T-cell (primary cell): ENCODE measurements around the gene MAP3K14. TPM values are rescaled to one million over a fixed set of nuclear protein-coding genes. Genes with fewer than 3 reads are reported as not detected.
A peak's percentile ranks its signal among the peaks of the same experiment; 100 is the strongest.
"Not testable (repeated sequence)": the region's sequence is repeated elsewhere in the genome, so short reads cannot be mapped to it uniquely, and the experiment has no call there.

ENCODE experiments used
- ATAC-seq, 4 experiments: fragments of 200-7000 bp in 3 of 4; fragments of 150-1000 bp in 1 of 4; cut with Tn5 transposase; replicated peaks in 1 of 4; 1 replicate in 3 of 4; 2 replicates in 1 of 4; pipeline ENCODE4 v1.10.0; 2021; ENCODE audit warnings: moderate library complexity in 3 of 4, mild to moderate bottlenecking in 2 of 4, moderate number of reproducible peaks in 1 of 4
- CTCF ChIA-PET, 2 donors: fragments of 300-600 bp; sonication (Branson Sonifier 250); formaldehyde crosslinking; loops; one replicate each; lab custom pipeline; 2022; ENCODE audit warnings: antibody characterized with exemption in 2 of 2; lab: Charles Lee
- POLR2A ChIA-PET, 2 donors: fragments of 300-600 bp; sonication (Branson Sonifier 250); formaldehyde crosslinking; loops; one replicate each; lab custom pipeline; 2022; ENCODE audit warnings: antibody characterized with exemption in 2 of 2; lab: Charles Lee
- DNase-seq, 35 experiments: peaks; one replicate each; pipeline versions ENCODE4 v3.0.0 to v3.0.0-alpha.2; 2013 to 2023
- H3K27ac ChIP-seq: one replicate; pipeline ENCODE4 v1.5.1; 2013; ENCODE audit warnings: low read length
- H3K27me3 ChIP-seq, 2 experiments: replicated peaks in 1 of 2; 1 replicate in 1 of 2; 2 replicates in 1 of 2; pipeline versions ENCODE4 v1.6.1 to v1.7.0; 2013; ENCODE audit warnings: low read length in 1 of 2, mixed read lengths in 1 of 2; ENCODE audit not compliant: control insufficient read depth in 2 of 2, insufficient read depth in 2 of 2; ENCODE audit errors: extremely low read depth in 1 of 2
- H3K36me3 ChIP-seq, 2 donors: 1 replicate in 1 of 2; 2 replicates in 1 of 2; pipeline versions ENCODE4 v1.6.1 to v1.7.0; 2013; ENCODE audit warnings: low read length in 1 of 2; ENCODE audit not compliant: control insufficient read depth in 2 of 2, insufficient read depth in 1 of 2; ENCODE audit errors: extremely low read depth in 1 of 2
- H3K4me1 ChIP-seq, 2 experiments: 1 replicate in 1 of 2; 2 replicates in 1 of 2; pipeline versions ENCODE4 v1.6.1 to v1.7.0; 2013; ENCODE audit warnings: low read length in 2 of 2, mixed read lengths in 1 of 2; ENCODE audit not compliant: insufficient read depth in 2 of 2, control insufficient read depth in 1 of 2; ENCODE audit errors: extremely low read depth in 1 of 2
- H3K4me3 ChIP-seq, 2 donors: 1 replicate in 1 of 2; 2 replicates in 1 of 2; pipeline versions ENCODE4 v1.5.1 to v1.7.0; 2013; ENCODE audit warnings: mild to moderate bottlenecking in 2 of 2, low read length in 1 of 2, moderate library complexity in 1 of 2; ENCODE audit not compliant: control insufficient read depth in 1 of 2; ENCODE audit errors: extremely low read depth in 1 of 2
- H3K9me3 ChIP-seq: 2 replicates; pipeline ENCODE4 v1.7.0; 2013
- H3K27ac Mint-ChIP-seq, 2 donors: one replicate each; pipeline ENCODE4 v1.8.0; 2020 to 2021; ENCODE audit warnings: mild to moderate bottlenecking in 2 of 2, mixed read lengths in 2 of 2
- H3K27me3 Mint-ChIP-seq, 2 donors: one replicate each; pipeline ENCODE4 v1.8.0; 2021 to 2022; ENCODE audit warnings: mixed read lengths in 2 of 2
- H3K36me3 Mint-ChIP-seq: one replicate; pipeline ENCODE4 v1.8.0; 2021; ENCODE audit warnings: mixed read lengths
- H3K4me1 Mint-ChIP-seq, 3 donors: one replicate each; pipeline ENCODE4 v1.8.0; 2020 to 2022; ENCODE audit warnings: mixed read lengths in 3 of 3, mild to moderate bottlenecking in 1 of 3
- H3K4me3 Mint-ChIP-seq, 3 donors: one replicate each; pipeline ENCODE4 v1.8.0; 2020 to 2022; ENCODE audit warnings: mild to moderate bottlenecking in 3 of 3, mixed read lengths in 3 of 3, moderate library complexity in 3 of 3
- H3K9me3 Mint-ChIP-seq, 3 donors: one replicate each; pipeline ENCODE4 v1.8.0; 2020 to 2022; ENCODE audit warnings: mixed read lengths in 3 of 3
- WGBS: methylation state at CpG from one replicate; pipeline ENCODE4 v1.1.5; 2013; ENCODE audit warnings: missing lambda C conversion rate; ENCODE audit not compliant: insufficient coverage; 5-methylcytosine and 5-hydroxymethylcytosine counted together
- total RNA-seq, 35 experiments: library from RNA in 6 of 35; stranded (reverse) in 6 of 35; fragments of 120-200 nt in 1 of 35; gene quantifications; one replicate each; pipeline versions ENCODE4 v1.2.1 to v1.2.4 and lab custom pipeline; 2013 to 2026

Gene MAP3K14
- total RNA-seq, 5 donors from 2014 or later (not counting 1 experiment from before 2014, with no cell fraction given), result 34.4 to 49.8 (median 42.8) TPM

DNA sequence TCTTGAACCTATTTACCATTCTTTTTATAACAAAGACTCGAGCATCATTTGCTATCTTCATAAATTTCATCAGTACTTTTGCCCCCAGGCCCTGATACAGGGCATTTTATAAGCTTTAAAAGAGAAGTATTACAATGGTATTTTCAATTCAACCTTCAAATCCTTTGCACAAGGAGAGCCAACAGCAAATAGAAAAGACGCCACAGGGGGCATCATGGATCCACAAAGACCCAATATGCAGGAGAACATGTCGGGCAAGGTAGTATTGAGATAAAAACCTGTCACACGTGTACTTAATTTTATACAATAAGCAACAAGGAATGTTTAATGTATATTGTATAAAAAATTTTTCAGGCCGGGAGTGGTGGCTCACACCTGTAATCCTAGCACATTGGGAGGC lies 10.2 kb downstream of the MAP3K14 start:
- H3K36me3 ChIP-seq, result peaks cover 4 to 28% of the 10 kb centered on the region in 2 donors
- peaks cover 66 to 81% (median 80%) of the 10 kb centered on the region in 3 donors for H3K4me1 Mint-ChIP-seq
- no peaks in the 10 kb centered on the region for H3K27me3 Mint-ChIP-seq
- peaks cover 18% of the 10 kb centered on the region for H3K36me3 Mint-ChIP-seq
- no peaks in the 10 kb centered on the region for H3K27me3 ChIP-seq
- ATAC-seq (no peak), DNase-seq (no peak)
- peak overlapping the region; percentile 39 to 72 for H3K27ac Mint-ChIP-seq
- H3K4me3 ChIP-seq, result no peak overlapping the region
- H3K4me1 ChIP-seq, result peaks cover 14 to 77% of the 10 kb centered on the region in 2 experiments
- no peak overlapping the region for H3K4me3 Mint-ChIP-seq
- H3K9me3 ChIP-seq, result no peaks in the 10 kb centered on the region
- CTCF ChIA-PET, result interaction anchor here in 1 of 2 donors (1.6 kb wide), 1 partner anchor 11 kb away, joined by 5 read pairs; no protein-coding TSS in a partner anchor
- H3K9me3 Mint-ChIP-seq, result no peaks in the 10 kb centered on the region
- POLR2A ChIA-PET, result no interaction called here
- WGBS, result no CpG with 5 or more reads among the region's 5 CpGs
- H3K27ac ChIP-seq, result no peak overlapping the region

GRCh38 chr17:45306094-45306493 lies 10.7 kb downstream of the MAP3K14 start:
- DNase-seq (no peak), ATAC-seq (no peak)
- Mint-ChIP-seq H3K27me3 (no peaks in the 10 kb centered on the region), H3K4me1 (peaks cover 66 to 80% (median 76%) of the 10 kb centered on the region in 3 donors), H3K4me3 (no peak overlapping the region), H3K36me3 (peaks cover 18% of the 10 kb centered on the region), H3K27ac (peak overlapping the region; percentile 39 to 72), H3K9me3 (no peaks in the 10 kb centered on the region)
- Histone ChIP-seq H3K27ac (no peak overlapping the region), H3K27me3 (no peaks in the 10 kb centered on the region), H3K36me3 (peaks cover 4 to 28% of the 10 kb centered on the region in 2 donors), H3K9me3 (no peaks in the 10 kb centered on the region), H3K4me3 (no peak overlapping the region), H3K4me1 (peaks cover 9 to 73% of the 10 kb centered on the region in 2 experiments)
- ChIA-PET POLR2A (interaction anchor here in 1 of 2 donors (0.5 kb wide), 1 partner anchor 338 kb away, joined by 3 read pairs; the partner anchor contains the start of gene C1QL1), CTCF (interaction anchor here in 1 of 2 donors (1.6 kb wide), 1 partner anchor 12 kb away, joined by 5 read pairs; no protein-coding TSS in a partner anchor)
- no CpG with 5 or more reads among the region's 4 CpGs for WGBS

GRCh38 chr17:45305530-45306087 lies 11.2 kb downstream of the MAP3K14 start:
- Histone ChIP-seq H3K36me3 (peaks cover 4 to 28% of the 10 kb centered on the region in 2 donors), H3K9me3 (no peaks in the 10 kb centered on the region), H3K4me3 (no peak overlapping the region), H3K27me3 (no peaks in the 10 kb centered on the region), H3K27ac (no peak overlapping the region), H3K4me1 (peaks cover 5 to 73% of the 10 kb centered on the region in 2 experiments)
- H3K4me3 Mint-ChIP-seq, result no peak overlapping the region
- peaks cover 66 to 78% (median 76%) of the 10 kb centered on the region in 3 donors for H3K4me1 Mint-ChIP-seq
- POLR2A ChIA-PET, result interaction anchor here in 1 of 2 donors (0.5 kb wide), 1 partner anchor 338 kb away, joined by 3 read pairs; the partner anchor contains the start of gene C1QL1
- peak overlapping the region; percentile 39 to 71 for H3K27ac Mint-ChIP-seq
- peaks cover 16% of the 10 kb centered on the region for H3K36me3 Mint-ChIP-seq
- DNase-seq (no peak), ATAC-seq (no peak)
- no peaks in the 10 kb centered on the region for H3K9me3 Mint-ChIP-seq
- CTCF ChIA-PET, result interaction anchor here in 1 of 2 donors (1.6 kb wide), 1 partner anchor 12 kb away, joined by 5 read pairs; no protein-coding TSS in a partner anchor
- WGBS, result 67% methylated on average over 2 of the region's 3 CpGs
- no peaks in the 10 kb centered on the region for H3K27me3 Mint-ChIP-seq

DNA sequence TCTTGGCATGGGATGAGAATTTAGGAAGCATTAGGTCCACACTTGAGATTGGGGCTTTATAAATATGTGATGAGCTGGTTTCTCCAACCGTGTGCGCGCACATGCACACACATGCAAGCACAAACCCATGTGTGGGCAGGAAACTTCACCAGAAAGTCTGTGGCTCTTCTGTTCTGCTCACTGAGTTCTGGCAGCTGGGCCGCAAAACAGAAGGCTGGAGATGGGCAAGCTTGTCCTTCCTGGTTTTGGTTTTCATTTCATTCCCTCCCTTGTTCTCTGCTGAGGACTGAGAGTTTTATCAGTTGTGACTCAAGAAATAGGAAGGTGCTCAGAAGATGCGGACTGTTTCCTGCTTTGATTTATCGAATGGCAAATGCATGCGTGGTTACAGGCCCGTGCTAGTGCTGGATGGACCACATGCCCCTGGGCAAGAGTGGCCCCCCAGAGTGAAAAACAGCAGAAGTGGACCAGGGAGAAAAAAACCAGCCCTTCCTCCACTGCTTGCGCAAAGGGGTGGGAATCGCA lies 14.1 kb downstream of the MAP3K14 start:
- ATAC-seq, result peak; percentile 48 to 59 (median 52)
- no peak overlapping the region for H3K4me3 ChIP-seq
- WGBS, result 34% methylated on average over 7 of the region's 10 CpGs

GRCh38 chr17:45302220-45302619 lies 14.6 kb downstream of the MAP3K14 start:
- H3K27me3 Mint-ChIP-seq, DNase-seq, POLR2A ChIA-PET, H3K27me3 ChIP-seq, H3K9me3 ChIP-seq, H3K27ac ChIP-seq, H3K9me3 Mint-ChIP-seq, ATAC-seq, H3K4me3 ChIP-seq: not testable (repeated sequence)
- Mint-ChIP-seq H3K4me3 (peak overlapping the region in 1 of 3 donors; percentile 31), H3K36me3 (peaks cover 18% of the 10 kb centered on the region), H3K4me1 (peaks cover 71 to 81% (median 74%) of the 10 kb centered on the region in 3 donors), H3K27ac (peak overlapping the region in 1 of 2 donors; percentile 86)
- CTCF ChIA-PET, result interaction anchor here in 1 of 2 donors (0.6 to 2.0 kb wide), 5 partner anchors 10 to 1208 kb away, joined by 3 to 6 read pairs (median 3); no protein-coding TSS in a partner anchor
- Histone ChIP-seq H3K36me3 (peaks cover 0 to 19% of the 10 kb centered on the region in 2 donors), H3K4me1 (peaks cover 0 to 62% of the 10 kb centered on the region in 2 experiments)
- 93% methylated on average over 2 of the region's 9 CpGs for WGBS

More for the DNA sequence above, 14.1 kb downstream of the MAP3K14 start:
- H3K27me3 Mint-ChIP-seq, result no peaks in the 10 kb centered on the region
- CTCF ChIA-PET, result interaction anchor here in 1 of 2 donors (0.9 to 2.0 kb wide), 3 partner anchors 10 to 81 kb away, joined by 3 to 6 read pairs (median 4); no protein-coding TSS in a partner anchor
- POLR2A ChIA-PET, result no interaction called here
- H3K4me3 Mint-ChIP-seq, result peak overlapping the region in 2 of 3 donors; percentile 31 to 36
- H3K36me3 Mint-ChIP-seq, result peaks cover 18% of the 10 kb centered on the region
- DNase-seq, result peak in 4 of 35 experiments; percentile 9 to 34 (median 20)
- peak overlapping the region; percentile 16 for H3K27ac ChIP-seq
- peak overlapping the region; percentile 86 to 89 for H3K27ac Mint-ChIP-seq
- peaks cover 0 to 18% of the 10 kb centered on the region in 2 donors for H3K36me3 ChIP-seq
- no peaks in the 10 kb centered on the region for H3K27me3 ChIP-seq
- no peaks in the 10 kb centered on the region for H3K9me3 ChIP-seq
- peaks cover 0 to 67% of the 10 kb centered on the region in 2 experiments for H3K4me1 ChIP-seq
- no peaks in the 10 kb centered on the region for H3K9me3 Mint-ChIP-seq
- H3K4me1 Mint-ChIP-seq, result peaks cover 71 to 82% (median 76%) of the 10 kb centered on the region in 3 donors

GRCh38 chr17:45301674-45302073 lies 15.1 kb downstream of the MAP3K14 start:
- Mint-ChIP-seq H3K4me1 (peaks cover 76 to 85% (median 77%) of the 10 kb centered on the region in 3 donors), H3K27me3 (no peaks in the 10 kb centered on the region), H3K4me3 (no peak overlapping the region), H3K9me3 (no peaks in the 10 kb centered on the region), H3K27ac (no peak overlapping the region), H3K36me3 (peaks cover 18% of the 10 kb centered on the region)
- 100% methylated on average over 2 of the region's 4 CpGs for WGBS
- Histone ChIP-seq H3K4me3 (no peak overlapping the region), H3K4me1 (peaks cover 0 to 64% of the 10 kb centered on the region in 2 experiments), H3K27me3 (no peaks in the 10 kb centered on the region), H3K36me3 (peaks cover 1 to 22% of the 10 kb centered on the region in 2 donors), H3K9me3 (no peaks in the 10 kb centered on the region), H3K27ac (no peak overlapping the region)
- POLR2A ChIA-PET, result no interaction called here
- CTCF ChIA-PET, result interaction anchor here in 1 of 2 donors (0.6 to 2.0 kb wide), 4 partner anchors 11 to 1207 kb away, joined by 3 to 6 read pairs (median 4); no protein-coding TSS in a partner anchor
- DNase-seq (no peak), ATAC-seq (no peak)
